ENCODE measurements around the gene AOPEP. TPM values are rescaled to one million over a fixed set of nuclear protein-coding genes. Genes with fewer than 3 reads are reported as not detected.

Gene AOPEP
- total and polyA plus RNA-seq, 2 of the 13 experiments (the other 11 are each of a cell fraction or from before 2014, with no cell fraction given) = 22.2 to 41.6 TPM

- Histone ChIP-seq H3K4me2 (ENCODE audit: low read depth, low read length) (no peak overlapping the region), H3K36me3 (replicated peaks in 1 of 2; ENCODE audit: control insufficient read depth in 1 of 2, insufficient read depth in 2 of 2, low read length in 2 of 2) (no peaks in the 10 kb centered on the region), H3K27me3 (ENCODE audit: control insufficient read depth in 1 of 2, insufficient read depth in 2 of 2, low read length in 2 of 2) (no peaks in the 10 kb centered on the region), H3K79me2 (ENCODE audit: insufficient read depth, low read length) (no peaks in the 10 kb centered on the region), H2AFZ (ENCODE audit: low read length) (no peak overlapping the region), H3K9me3 (ENCODE audit: low read length) (no peaks in the 10 kb centered on the region), H3K27ac (ENCODE audit: extremely low read length, insufficient read depth, low read length) (no peak overlapping the region), H3K4me1 (ENCODE audit: insufficient read depth, low read length) (peaks cover 10% of the 10 kb centered on the region), H3K4me3 (replicated peaks in 1 of 3; ENCODE audit: insufficient read depth in 1 of 3, low read depth in 2 of 3, low read length in 3 of 3) (no peak overlapping the region), H3K9ac (ENCODE audit: insufficient read depth, low read depth, low read length) (no peak overlapping the region), H4K20me1 (ENCODE audit: insufficient read depth, low read length) (no peaks in the 10 kb centered on the region)
- CTCF ChIA-PET (ENCODE audit: low intra/inter-chr PET ratio, low total read pairs) = no interaction called here
- no TSS peak for BruUV-seq (replicated peaks)
- POLR2A ChIA-PET = no interaction called here
- FAIRE-seq (no peak), ATAC-seq (no peak), DNase-seq (ENCODE audit: low spot score) (no peak)
- in situ Hi-C loops (cut with HindIII; ENCODE audit: extremely low pct_ligation_motif_present, low pct_unique_long_range_greater_than_20kb) = no loop called here
- intact Hi-C loops (cut with micrococcal nuclease; ENCODE audit: unreplicated experiment) = no loop called here
- WGBS (ENCODE audit: low lambda C conversion rate) = 100% methylated on average over 2 of the region's 2 CpGs
- TF ChIP-seq ZNF136 (CRISPR knock-in tag; IDR thresholded peaks at IDR 0.05; ENCODE audit: low read depth) = no peak
- TF ChIP-seq NONO (IDR thresholded peaks at IDR 0.05) = no peak
- no peak for TF ChIP-seq NONO (CRISPR knock-in tag; conservative IDR thresholded peaks at IDR 0.05)
- no peak for TF ChIP-seq ZBTB37 (CRISPR knock-in tag; IDR thresholded peaks at IDR 0.05)
- TF ChIP-seq TBX3 (IDR thresholded peaks at IDR 0.05; ENCODE audit: borderline replicate concordance) = no peak
- no peak for TF ChIP-seq GTF2F1 (IDR thresholded peaks at IDR 0.05; ENCODE audit: low read length)
- no peak for TF ChIP-seq TOE1 (CRISPR knock-in tag; IDR thresholded peaks at IDR 0.05)
- TF ChIP-seq SIN3B (IDR thresholded peaks at IDR 0.05; ENCODE audit: low read length) = no peak
- no peak for TF ChIP-seq HMG20B (CRISPR knock-in tag; conservative IDR thresholded peaks at IDR 0.05)
- TF ChIP-seq KLF6 (CRISPR knock-in tag; IDR thresholded peaks at IDR 0.05) = no peak
These were observed 52.5 kb downstream of the AOPEP start for GRCh38 chr9:94779031-94779430.
